RWPE1 (cell line): Measurements from ENCODE around the gene C20orf96.

Experiments
- CTCF ChIA-PET: fragments of 350-600 bp; sonication (Branson Sonifier 250); formaldehyde crosslinking; extraction: SDS; loops from one replicate; lab custom pipeline; 2021; lab: Yijun Ruan, JAX
- POLR2A ChIA-PET: fragments of 400-600 bp; formaldehyde crosslinking; extraction: SDS; loops from one replicate; lab custom pipeline; 2020; ENCODE audit warnings: antibody characterized with exemption; ENCODE audit not compliant: low non-redundant PET; lab: Yijun Ruan, JAX
- DNase-seq: peaks from one replicate; pipeline ENCODE4 v3.0.0; 2012; ENCODE audit warnings: low spot score
- H3K27ac ChIP-seq: fragments of 450-650 bp; 2 replicates; pipeline ENCODE4 v1.5.1; 2017
- CTCF ChIP-seq: fragments of 450-650 bp; conservative IDR thresholded peaks from 2 replicates; pipeline ENCODE4 v1.5.1; 2017; ENCODE audit warnings: low read depth, mild to moderate bottlenecking

Gene C20orf96

GRCh38 chr20:309306-309840 is 18.8 kb upstream of the C20orf96 start:
- ChIA-PET POLR2A (interaction anchor here (0.6 kb wide), 1 partner anchor 20 kb away, joined by 3 read pairs; no protein-coding TSS in a partner anchor), CTCF (interaction anchor here (1.0 kb wide), 1 partner anchor 10 kb away, joined by 3 read pairs; no protein-coding TSS in a partner anchor)
- DNase-seq: no peak
- TF ChIP-seq CTCF: no peak
- peak overlapping the region; percentile 97 for H3K27ac ChIP-seq

GRCh38 chr20:308427-309038 is 18.0 kb upstream of the C20orf96 start:
- H3K27ac ChIP-seq: peak overlapping the region; percentile 97
- peak; percentile 87 for DNase-seq
- TF ChIP-seq CTCF: no peak
- CTCF ChIA-PET: interaction anchor here (1.0 kb wide), 1 partner anchor 9 kb away, joined by 3 read pairs; no protein-coding TSS in a partner anchor
- POLR2A ChIA-PET: interaction anchor here (0.6 kb wide), 1 partner anchor 21 kb away, joined by 3 read pairs; no protein-coding TSS in a partner anchor

DNA sequence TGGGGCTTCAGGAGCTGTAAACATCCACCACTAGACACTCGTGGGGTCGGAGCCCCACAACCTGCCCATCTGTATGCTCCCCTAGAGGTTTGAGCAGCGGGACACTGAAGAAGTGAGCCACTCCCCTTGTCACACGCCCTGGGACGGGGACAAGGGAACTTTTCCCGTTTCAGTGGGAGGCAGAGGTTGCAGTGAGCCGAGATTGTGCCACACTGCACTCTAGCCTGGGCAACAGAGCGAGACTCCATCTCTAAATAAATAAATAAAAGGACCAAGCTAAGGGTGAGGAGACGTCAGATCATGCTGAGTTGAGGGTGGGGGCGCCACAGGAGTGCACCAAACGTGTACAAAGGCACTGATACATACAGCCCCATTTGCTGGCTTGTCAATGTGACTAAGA is 15.2 kb upstream of the C20orf96 start:
- no peak overlapping the region for H3K27ac ChIP-seq
- ChIA-PET POLR2A (no interaction called here), CTCF (no interaction called here)
- DNase-seq: no peak
- TF ChIP-seq CTCF: no peak

DNA sequence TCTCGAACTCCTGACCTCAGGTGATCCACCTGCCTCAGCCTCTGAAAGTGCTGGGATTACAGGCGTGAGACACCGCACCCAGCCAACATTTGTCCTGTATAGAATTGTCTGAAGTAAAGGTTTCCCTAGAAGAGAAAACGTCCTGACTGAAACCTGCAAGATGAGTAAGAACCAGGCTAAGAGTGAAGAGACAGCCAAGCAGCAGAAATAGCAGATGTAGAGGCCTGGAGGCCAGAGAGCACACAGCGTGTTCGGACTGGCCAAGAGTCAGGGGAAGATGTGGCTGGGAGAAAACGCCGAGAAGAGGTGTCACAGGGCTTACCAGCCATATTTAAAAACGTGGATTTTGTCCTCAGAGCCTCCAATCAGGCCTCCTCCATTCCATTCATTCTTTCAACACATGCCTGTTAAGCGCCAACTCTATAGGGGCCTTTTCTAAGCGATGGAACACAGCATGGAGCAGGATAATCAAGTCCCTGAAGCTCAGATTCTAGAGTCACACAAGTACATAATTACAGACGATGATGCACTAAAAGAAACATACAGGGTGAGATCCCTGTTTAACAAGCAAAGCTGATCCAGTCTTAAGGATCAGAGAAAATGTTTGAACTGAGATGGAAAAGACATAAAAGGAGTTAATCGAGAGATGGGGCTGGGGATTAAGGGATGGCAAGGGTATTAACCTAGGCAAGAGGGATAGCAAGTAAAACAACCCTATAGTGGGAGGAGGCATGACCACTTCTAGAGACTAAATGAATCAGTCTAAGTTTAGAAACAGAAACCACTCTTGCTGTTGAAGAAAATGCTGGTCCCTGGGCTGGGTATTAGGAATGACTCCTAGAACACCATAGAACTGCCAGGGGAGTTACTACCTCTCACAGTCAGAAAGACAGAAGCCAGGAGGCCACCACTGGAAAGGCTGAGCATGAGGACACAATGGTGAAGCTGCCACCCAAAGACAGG is 11.6 kb upstream of the C20orf96 start:
- DNase-seq: no peak
- ChIA-PET CTCF (interaction anchor here (1.3 kb wide), 1 partner anchor 28 kb away, joined by 4 read pairs; no protein-coding TSS in a partner anchor), POLR2A (no interaction called here)
- H3K27ac ChIP-seq: peak overlapping the region; percentile 75
- TF ChIP-seq CTCF: no peak

GRCh38 chr20:300345-300990 is 9.9 kb upstream of the C20orf96 start:
- TF ChIP-seq CTCF: no peak
- POLR2A ChIA-PET: interaction anchor here (1.5 kb wide), 1 partner anchor 24 kb away, joined by 3 read pairs; no protein-coding TSS in a partner anchor
- peak overlapping the region; percentile 75 for H3K27ac ChIP-seq
- DNase-seq: no peak
- CTCF ChIA-PET: interaction anchor here (0.7 kb wide), 3 partner anchors 30 to 160 kb away, joined by 3 to 5 read pairs (median 5); no protein-coding TSS in a partner anchor
